Measurements from ENCODE around the gene KRT13.

The KRT13 gene

GRCh38 chr17:41548844-41549595, 43.6 kb upstream of the KRT13 start:
- TF ChIP-seq CTCF (IDR thresholded peaks at IDR 0.05; ENCODE audit: extremely low read depth, missing control alignments) = peak; percentile 89
- peak; percentile 81 for DNase-seq (ENCODE audit: low spot score)

GRCh38 chr17:41547921-41548843, 42.8 kb upstream of the KRT13 start:
- no peak for DNase-seq (ENCODE audit: low spot score)
- TF ChIP-seq CTCF (IDR thresholded peaks at IDR 0.05; ENCODE audit: extremely low read depth, missing control alignments) = no peak

GRCh38 chr17:41547378-41547841, 42.0 kb upstream of the KRT13 start:
- TF ChIP-seq CTCF (IDR thresholded peaks at IDR 0.05; ENCODE audit: extremely low read depth, missing control alignments) = no peak
- DNase-seq (ENCODE audit: low spot score) = no peak

GRCh38 chr17:41546819-41547218, 41.4 kb upstream of the KRT13 start:
- DNase-seq (ENCODE audit: low spot score) = no peak
- TF ChIP-seq CTCF (IDR thresholded peaks at IDR 0.05; ENCODE audit: extremely low read depth, missing control alignments) = no peak

- TF ChIP-seq CTCF (IDR thresholded peaks at IDR 0.05; ENCODE audit: extremely low read depth, missing control alignments) = no peak
- no peak for DNase-seq (ENCODE audit: low spot score)
These were observed 40.5 kb upstream of the KRT13 start for GRCh38 chr17:41545829-41546410.

- TF ChIP-seq CTCF (IDR thresholded peaks at IDR 0.05; ENCODE audit: extremely low read depth, missing control alignments) = no peak
These were observed 39.5 kb upstream of the KRT13 start for GRCh38 chr17:41544935-41545334.

More at GRCh38 chr17:41544935-41545334, 39.5 kb upstream of the KRT13 start:
- no peak for DNase-seq (ENCODE audit: low spot score)
